Measurements from ENCODE around the gene SPATS2L. TPM values are rescaled to one million over a fixed set of nuclear protein-coding genes. Genes with fewer than 3 reads are reported as not detected.

SPATS2L gene
- total and polyA plus RNA-seq, 2 experiments from 2014 or later, result 118 to 154 TPM

GRCh38 chr2:200475795-200476194 is 169.3 kb downstream of the SPATS2L start (continued):
- TF ChIP-seq, protein P1, sequence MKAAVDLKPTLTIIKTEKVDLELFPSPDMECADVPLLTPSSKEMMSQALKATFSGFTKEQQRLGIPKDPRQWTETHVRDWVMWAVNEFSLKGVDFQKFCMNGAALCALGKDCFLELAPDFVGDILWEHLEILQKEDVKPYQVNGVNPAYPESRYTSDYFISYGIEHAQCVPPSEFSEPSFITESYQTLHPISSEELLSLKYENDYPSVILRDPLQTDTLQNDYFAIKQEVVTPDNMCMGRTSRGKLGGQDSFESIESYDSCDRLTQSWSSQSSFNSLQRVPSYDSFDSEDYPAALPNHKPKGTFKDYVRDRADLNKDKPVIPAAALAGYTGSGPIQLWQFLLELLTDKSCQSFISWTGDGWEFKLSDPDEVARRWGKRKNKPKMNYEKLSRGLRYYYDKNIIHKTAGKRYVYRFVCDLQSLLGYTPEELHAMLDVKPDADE (IDR thresholded peaks at IDR 0.05), result no peak
- TF ChIP-seq ZNF331 (CRISPR knock-in tag; IDR thresholded peaks at IDR 0.05; ENCODE audit: low read depth) (no peak), STAT1 (IDR thresholded peaks at IDR 0.05; ENCODE audit: unreplicated experiment) (no peak), JUNB (IDR thresholded peaks at IDR 0.05; ENCODE audit: unreplicated experiment) (no peak), EZH2phosphoT487 (IDR thresholded peaks at IDR 0.05; ENCODE audit: unreplicated experiment) (no peak), REST (IDR thresholded peaks at IDR 0.05; ENCODE audit: unreplicated experiment) (no peak), CREB1 (CRISPR knock-in tag; IDR thresholded peaks at IDR 0.05; ENCODE audit: low read depth) (no peak), EZH2 (IDR thresholded peaks at IDR 0.05; ENCODE audit: low read depth, unreplicated experiment) (no peak)
- TF ChIP-seq, protein P2, sequence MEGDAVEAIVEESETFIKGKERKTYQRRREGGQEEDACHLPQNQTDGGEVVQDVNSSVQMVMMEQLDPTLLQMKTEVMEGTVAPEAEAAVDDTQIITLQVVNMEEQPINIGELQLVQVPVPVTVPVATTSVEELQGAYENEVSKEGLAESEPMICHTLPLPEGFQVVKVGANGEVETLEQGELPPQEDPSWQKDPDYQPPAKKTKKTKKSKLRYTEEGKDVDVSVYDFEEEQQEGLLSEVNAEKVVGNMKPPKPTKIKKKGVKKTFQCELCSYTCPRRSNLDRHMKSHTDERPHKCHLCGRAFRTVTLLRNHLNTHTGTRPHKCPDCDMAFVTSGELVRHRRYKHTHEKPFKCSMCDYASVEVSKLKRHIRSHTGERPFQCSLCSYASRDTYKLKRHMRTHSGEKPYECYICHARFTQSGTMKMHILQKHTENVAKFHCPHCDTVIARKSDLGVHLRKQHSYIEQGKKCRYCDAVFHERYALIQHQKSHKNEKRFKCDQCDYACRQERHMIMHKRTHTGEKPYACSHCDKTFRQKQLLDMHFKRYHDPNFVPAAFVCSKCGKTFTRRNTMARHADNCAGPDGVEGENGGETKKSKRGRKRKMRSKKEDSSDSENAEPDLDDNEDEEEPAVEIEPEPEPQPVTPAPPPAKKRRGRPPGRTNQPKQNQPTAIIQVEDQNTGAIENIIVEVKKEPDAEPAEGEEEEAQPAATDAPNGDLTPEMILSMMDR (conservative IDR thresholded peaks at IDR 0.05; ENCODE audit: low read depth in 2 of 2), result no peak

GRCh38 chr2:200476836-200477235 is 170.3 kb downstream of the SPATS2L start:
- peaks cover 49% of the 10 kb centered on the region for H3K36me3 ChIP-seq (ENCODE audit: insufficient read depth)
- no peaks in the 10 kb centered on the region for H3F3A ChIP-seq (replicated peaks; ENCODE audit: low read depth)
- H4K20me1 ChIP-seq (replicated peaks; ENCODE audit: insufficient read depth), result no peaks in the 10 kb centered on the region
- H3K4me2 ChIP-seq, result no peak overlapping the region
- no peak for TF ChIP-seq ZNF331 (CRISPR knock-in tag; IDR thresholded peaks at IDR 0.05; ENCODE audit: low read depth)
- TF ChIP-seq JUNB (IDR thresholded peaks at IDR 0.05; ENCODE audit: unreplicated experiment), result no peak
- TF ChIP-seq CREB1 (CRISPR knock-in tag; IDR thresholded peaks at IDR 0.05; ENCODE audit: low read depth), result no peak
- TF ChIP-seq NANOG (IDR thresholded peaks at IDR 0.05; ENCODE audit: borderline replicate concordance), result no peak
- TF ChIP-seq EZH2 (IDR thresholded peaks at IDR 0.05; ENCODE audit: low read depth, unreplicated experiment), result no peak
- TF ChIP-seq EZH2phosphoT487 (IDR thresholded peaks at IDR 0.05; ENCODE audit: unreplicated experiment), result no peak
- no peak for TF ChIP-seq ZNF114 (CRISPR knock-in tag; IDR thresholded peaks at IDR 0.05)
- no peak for TF ChIP-seq POLR2AphosphoS5 (IDR thresholded peaks at IDR 0.05; ENCODE audit: low read depth)
- TF ChIP-seq, protein P1 (IDR thresholded peaks at IDR 0.05), result no peak
- Mint-ChIP-seq H3K9me3 (no peaks in the 10 kb centered on the region), H3K27me3 (ENCODE audit: insufficient read depth, low read depth, poor library complexity) (peaks cover 5% of the 10 kb centered on the region), H3K4me3 (no peak overlapping the region), H3K4me1 (peaks cover 30% of the 10 kb centered on the region), H3K27ac (peak overlapping the region; percentile 2), H3K36me3 (ENCODE audit: low read depth) (peaks cover 82% of the 10 kb centered on the region)
- ATAC-seq (no peak), DNase-seq (ENCODE audit: low spot score) (no peak)
- no peak overlapping the region for H3K4me3 ChIP-seq
- H2AFZ ChIP-seq, result no peak overlapping the region
- H3K27me3 ChIP-seq (ENCODE audit: insufficient read depth), result no peaks in the 10 kb centered on the region
- H3K27ac ChIP-seq (ENCODE audit: low read depth), result peak overlapping the region; percentile 52; the same call in 1 of the 2 replicates
- H3K79me2 ChIP-seq (replicated peaks; ENCODE audit: insufficient read depth), result no peaks in the 10 kb centered on the region
- no peaks in the 10 kb centered on the region for H3K9me2 ChIP-seq (ENCODE audit: insufficient read depth)
- H3K4me1 ChIP-seq (ENCODE audit: insufficient read depth), result peaks cover 14% of the 10 kb centered on the region

Measured in GM23338 (cell line).